ENCODE measurements around the gene MYBPH.

The MYBPH gene

DNA sequence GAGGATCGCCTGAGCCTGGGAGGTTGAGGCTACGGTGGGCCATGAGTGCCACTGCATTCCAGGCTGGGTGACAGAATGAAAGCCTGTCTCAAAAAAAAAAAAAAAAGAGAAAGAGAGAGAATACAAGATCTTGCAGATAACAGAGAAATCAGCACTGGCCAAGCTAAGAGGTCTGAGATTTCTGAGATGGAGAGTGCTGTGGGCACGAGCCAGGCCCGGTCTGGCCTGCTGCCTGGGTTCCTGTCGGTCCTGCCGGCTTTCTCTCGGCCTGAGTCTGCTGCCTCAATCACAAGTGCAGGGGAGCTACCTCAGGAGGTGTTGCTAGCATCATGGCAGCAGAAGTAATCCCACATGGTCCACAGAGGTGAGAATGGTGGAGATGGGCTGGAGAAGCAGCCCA, 29.1 kb downstream of the MYBPH start:
- no peak for DNase-seq (ENCODE audit: low read depth)
- no peak overlapping the region for H3K4me3 ChIP-seq (ENCODE audit: low read depth, low read length)
- TF ChIP-seq, protein P1, sequence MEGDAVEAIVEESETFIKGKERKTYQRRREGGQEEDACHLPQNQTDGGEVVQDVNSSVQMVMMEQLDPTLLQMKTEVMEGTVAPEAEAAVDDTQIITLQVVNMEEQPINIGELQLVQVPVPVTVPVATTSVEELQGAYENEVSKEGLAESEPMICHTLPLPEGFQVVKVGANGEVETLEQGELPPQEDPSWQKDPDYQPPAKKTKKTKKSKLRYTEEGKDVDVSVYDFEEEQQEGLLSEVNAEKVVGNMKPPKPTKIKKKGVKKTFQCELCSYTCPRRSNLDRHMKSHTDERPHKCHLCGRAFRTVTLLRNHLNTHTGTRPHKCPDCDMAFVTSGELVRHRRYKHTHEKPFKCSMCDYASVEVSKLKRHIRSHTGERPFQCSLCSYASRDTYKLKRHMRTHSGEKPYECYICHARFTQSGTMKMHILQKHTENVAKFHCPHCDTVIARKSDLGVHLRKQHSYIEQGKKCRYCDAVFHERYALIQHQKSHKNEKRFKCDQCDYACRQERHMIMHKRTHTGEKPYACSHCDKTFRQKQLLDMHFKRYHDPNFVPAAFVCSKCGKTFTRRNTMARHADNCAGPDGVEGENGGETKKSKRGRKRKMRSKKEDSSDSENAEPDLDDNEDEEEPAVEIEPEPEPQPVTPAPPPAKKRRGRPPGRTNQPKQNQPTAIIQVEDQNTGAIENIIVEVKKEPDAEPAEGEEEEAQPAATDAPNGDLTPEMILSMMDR (IDR thresholded peaks at IDR 0.05; ENCODE audit: control insufficient read depth, extremely low read depth, insufficient read depth): no peak

DNA sequence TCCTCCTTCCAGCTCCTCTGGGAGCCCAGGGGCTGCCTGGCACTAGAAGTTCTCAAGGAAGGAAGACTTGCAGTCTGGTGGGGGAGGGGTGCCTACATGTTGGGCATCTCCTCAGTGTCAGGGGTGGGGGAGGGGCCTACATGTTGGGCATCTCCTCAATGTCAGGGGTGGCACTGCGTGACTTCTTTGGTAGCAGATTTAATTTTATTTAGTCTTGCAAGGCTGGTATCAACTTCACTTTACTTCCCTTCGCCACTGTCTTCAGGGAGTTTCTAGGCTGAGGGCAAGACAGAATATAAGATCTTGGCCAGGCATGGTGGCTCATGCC, 29.6 kb downstream of the MYBPH start:
- TF ChIP-seq, protein P1 (IDR thresholded peaks at IDR 0.05; ENCODE audit: control insufficient read depth, extremely low read depth, insufficient read depth): no peak
- no peak for DNase-seq (ENCODE audit: low read depth)

GRCh38 chr1:203145321-203146041, 30.1 kb downstream of the MYBPH start:
- H3K4me3 ChIP-seq (ENCODE audit: low read depth, low read length): no peak overlapping the region
- TF ChIP-seq, protein P1 (IDR thresholded peaks at IDR 0.05; ENCODE audit: control insufficient read depth, extremely low read depth, insufficient read depth): no peak
- DNase-seq (ENCODE audit: low read depth): no peak

More for the DNA sequence above, 29.6 kb downstream of the MYBPH start:
- H3K4me3 ChIP-seq (ENCODE audit: low read depth, low read length): no peak overlapping the region

DNA sequence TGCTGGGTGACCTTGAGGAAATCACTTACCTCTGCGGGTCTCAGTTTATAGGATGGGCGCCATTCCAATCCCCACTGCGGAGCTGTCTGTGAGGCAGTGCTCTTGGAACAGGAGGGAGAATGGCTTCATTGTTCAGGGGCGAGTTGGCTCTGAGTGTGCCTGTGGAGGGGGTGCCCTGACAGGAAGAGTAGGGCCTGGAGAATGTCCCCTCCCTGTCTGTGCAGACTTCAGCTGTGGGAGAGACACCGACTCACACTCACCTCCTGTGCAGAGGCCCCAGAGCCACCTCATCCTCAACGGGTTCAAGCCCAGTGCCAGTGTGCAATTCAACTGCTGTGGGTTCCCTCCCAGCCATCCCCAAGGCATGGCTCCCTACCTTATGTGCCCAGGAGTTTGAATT, 31.0 kb downstream of the MYBPH start:
- H3K4me3 ChIP-seq (ENCODE audit: low read depth, low read length): no peak overlapping the region
- DNase-seq (ENCODE audit: low read depth): no peak
- TF ChIP-seq, protein P1 (IDR thresholded peaks at IDR 0.05; ENCODE audit: control insufficient read depth, extremely low read depth, insufficient read depth): no peak

DNA sequence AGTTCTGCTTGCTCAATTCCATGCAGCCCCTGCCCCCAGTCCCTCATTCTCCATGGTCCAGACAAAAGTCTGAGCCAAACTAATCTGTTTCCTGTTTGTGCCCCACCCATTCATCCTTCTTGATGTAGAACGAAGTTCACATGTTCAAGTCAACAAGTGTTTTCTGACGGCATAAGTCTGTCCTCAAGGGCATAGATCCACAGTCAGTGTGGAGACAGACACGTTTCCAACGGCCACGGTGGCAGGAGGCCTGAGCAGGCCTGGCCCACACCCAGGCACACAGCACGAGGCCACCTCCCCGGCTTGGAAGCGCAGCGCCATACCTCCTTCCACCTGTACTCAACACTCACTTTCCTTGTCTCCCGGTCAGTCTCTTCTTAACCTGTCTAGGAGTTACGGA, 32.0 kb downstream of the MYBPH start:
- DNase-seq (ENCODE audit: low read depth): no peak
- TF ChIP-seq, protein P1 (IDR thresholded peaks at IDR 0.05; ENCODE audit: control insufficient read depth, extremely low read depth, insufficient read depth): no peak
- H3K4me3 ChIP-seq (ENCODE audit: low read depth, low read length): no peak overlapping the region

- TF ChIP-seq, protein P1 (IDR thresholded peaks at IDR 0.05; ENCODE audit: control insufficient read depth, extremely low read depth, insufficient read depth): no peak
- no peak for DNase-seq (ENCODE audit: low read depth)
- H3K4me3 ChIP-seq (ENCODE audit: low read depth, low read length): no peak overlapping the region
Observed at GRCh38 chr1:203142684-203143408, 32.8 kb downstream of the MYBPH start.

Data from LNCaP clone FGC (cell line).